ENCODE results near the gene WDR7.
A peak's percentile ranks its signal among the peaks of the same experiment; 100 is the strongest.

The WDR7 gene

GRCh38 chr18:56891870-56892269, 240.7 kb downstream of the WDR7 start:
- no peak for DNase-seq

- DNase-seq, result no peak
These were observed 246.0 kb downstream of the WDR7 start for GRCh38 chr18:56897122-56897521.

- no peak for DNase-seq
These were observed 248.5 kb downstream of the WDR7 start for GRCh38 chr18:56899660-56900059.

- DNase-seq, result no peak
These were observed 249.3 kb downstream of the WDR7 start for GRCh38 chr18:56900195-56901094.

- DNase-seq, result no peak
These were observed 250.8 kb downstream of the WDR7 start for GRCh38 chr18:56901919-56902318.

GRCh38 chr18:56902653-56903052, 251.5 kb downstream of the WDR7 start:
- DNase-seq, result no peak

GRCh38 chr18:56903686-56904085, 252.5 kb downstream of the WDR7 start:
- DNase-seq, result no peak

- DNase-seq, result no peak
These were observed 256.6 kb downstream of the WDR7 start for GRCh38 chr18:56907771-56908170.

GRCh38 chr18:56910237-56910636, 259.1 kb downstream of the WDR7 start:
- no peak for DNase-seq

GRCh38 chr18:56910967-56911366, 259.8 kb downstream of the WDR7 start:
- no peak for DNase-seq

- DNase-seq, result no peak
These were observed 262.8 kb downstream of the WDR7 start for GRCh38 chr18:56913941-56914340.

GRCh38 chr18:56919190-56919589, 268.0 kb downstream of the WDR7 start:
- no peak for DNase-seq

GRCh38 chr18:56921896-56922480, 270.8 kb downstream of the WDR7 start:
- peak in 1 of 5 experiments; percentile 44 for DNase-seq

- no peak for DNase-seq
These were observed 275.6 kb downstream of the WDR7 start for GRCh38 chr18:56926734-56927133.

- DNase-seq, result peak in 1 of 5 experiments; percentile 46
These were observed 276.6 kb downstream of the WDR7 start for GRCh38 chr18:56927786-56928185.

GRCh38 chr18:56929886-56930285, 278.7 kb downstream of the WDR7 start:
- DNase-seq, result no peak

GRCh38 chr18:56933472-56933871, 282.3 kb downstream of the WDR7 start:
- DNase-seq, result peak in 1 of 5 experiments; percentile 1

- DNase-seq, result no peak
These were observed 283.0 kb downstream of the WDR7 start for GRCh38 chr18:56934131-56934530.

GRCh38 chr18:56934906-56935305, 283.7 kb downstream of the WDR7 start:
- DNase-seq, result no peak

GRCh38 chr18:56935434-56936040, 284.4 kb downstream of the WDR7 start:
- no peak for DNase-seq

GRCh38 chr18:56936457-56936856, 285.3 kb downstream of the WDR7 start:
- no peak for DNase-seq

- DNase-seq, result no peak
These were observed 286.8 kb downstream of the WDR7 start for GRCh38 chr18:56937874-56938430.

All from T-helper 2 cell (primary cell).